IPS-15b (cell line): ENCODE data around the gene BCL2L1.
"Not testable (repeated sequence)": the region's sequence is repeated elsewhere in the genome, so short reads cannot be mapped to it uniquely, and the experiment has no call there.

Experiments
- H3K27me3 ChIP-seq: one replicate; pipeline ENCODE4 v1.6.1; 2013; ENCODE audit warnings: low read length; ENCODE audit not compliant: control insufficient read depth, insufficient read depth
- H3K36me3 ChIP-seq: one replicate; pipeline ENCODE4 v1.6.1; 2013; ENCODE audit warnings: low read length; ENCODE audit not compliant: control insufficient read depth, insufficient read depth
- H3K4me1 ChIP-seq: one replicate; pipeline ENCODE4 v1.6.1; 2013; ENCODE audit warnings: mild to moderate bottlenecking, low read length; ENCODE audit not compliant: control insufficient read depth, insufficient read depth
- H3K4me3 ChIP-seq: one replicate; pipeline ENCODE4 v1.5.1; 2013; ENCODE audit warnings: low read depth, low read length
- H3K9ac ChIP-seq: one replicate; pipeline ENCODE4 v1.6.1; 2013; ENCODE audit warnings: low read depth, mild to moderate bottlenecking, low read length
- H3K9me3 ChIP-seq: one replicate; pipeline ENCODE4 v1.6.1; 2013; ENCODE audit warnings: mild to moderate bottlenecking, low read length; ENCODE audit not compliant: control insufficient read depth, insufficient read depth

BCL2L1 gene

GRCh38 chr20:31642837-31643236 lies 79.8 kb downstream of the BCL2L1 start:
- Histone ChIP-seq H3K9ac (no peak overlapping the region), H3K4me3 (no peak overlapping the region), H3K9me3 (no peaks in the 10 kb centered on the region), H3K36me3 (no peaks in the 10 kb centered on the region), H3K27me3 (peaks cover 3% of the 10 kb centered on the region), H3K4me1 (no peaks in the 10 kb centered on the region)

GRCh38 chr20:31641391-31641790 lies 81.3 kb downstream of the BCL2L1 start:
- Histone ChIP-seq H3K9me3 (no peaks in the 10 kb centered on the region), H3K27me3 (peaks cover 3% of the 10 kb centered on the region), H3K4me1 (no peaks in the 10 kb centered on the region), H3K9ac (no peak overlapping the region), H3K4me3 (no peak overlapping the region), H3K36me3 (no peaks in the 10 kb centered on the region)

- Histone ChIP-seq H3K4me3 (no peak overlapping the region), H3K9ac (no peak overlapping the region), H3K9me3 (no peaks in the 10 kb centered on the region), H3K4me1 (no peaks in the 10 kb centered on the region), H3K36me3 (no peaks in the 10 kb centered on the region), H3K27me3 (peaks cover 3% of the 10 kb centered on the region)
Observed at GRCh38 chr20:31640259-31640658, 82.4 kb downstream of the BCL2L1 start.

- Histone ChIP-seq H3K9me3 (no peaks in the 10 kb centered on the region), H3K4me1 (no peaks in the 10 kb centered on the region), H3K4me3 (no peak overlapping the region), H3K36me3 (no peaks in the 10 kb centered on the region), H3K9ac (no peak overlapping the region), H3K27me3 (peaks cover 3% of the 10 kb centered on the region)
Observed at GRCh38 chr20:31638816-31639215, 83.9 kb downstream of the BCL2L1 start.

GRCh38 chr20:31638317-31638716 lies 84.4 kb downstream of the BCL2L1 start:
- H3K36me3 ChIP-seq, result no peaks in the 10 kb centered on the region
- H3K27me3 ChIP-seq, result peaks cover 3% of the 10 kb centered on the region
- no peaks in the 10 kb centered on the region for H3K9me3 ChIP-seq
- no peak overlapping the region for H3K9ac ChIP-seq
- no peak overlapping the region for H3K4me3 ChIP-seq
- no peaks in the 10 kb centered on the region for H3K4me1 ChIP-seq

- no peaks in the 10 kb centered on the region for H3K36me3 ChIP-seq
- no peaks in the 10 kb centered on the region for H3K9me3 ChIP-seq
- H3K9ac ChIP-seq, result no peak within 1 kb of the TSS
- H3K27me3 ChIP-seq, result peaks cover 3% of the 10 kb centered on the region
- peak within 1 kb of the TSS; percentile 37 for H3K4me3 ChIP-seq
- H3K4me1 ChIP-seq, result no peaks in the 10 kb centered on the region
Observed at GRCh38 chr20:31637660-31638059, 85.0 kb downstream of the BCL2L1 start, which contains the start of gene COX4I2. Gene COX4I2, plus strand, starts transcription at chr20:31637912. Its CDS starts 1,106 bp downstream, at chr20:31639018.

GRCh38 chr20:31633339-31633914 lies 89.2 kb downstream of the BCL2L1 start:
- Histone ChIP-seq H3K4me3 (no peak overlapping the region), H3K27me3 (no peaks in the 10 kb centered on the region), H3K9ac (no peak overlapping the region), H3K9me3 (no peaks in the 10 kb centered on the region), H3K36me3 (no peaks in the 10 kb centered on the region), H3K4me1 (no peaks in the 10 kb centered on the region)

GRCh38 chr20:31632548-31633338 lies 89.9 kb downstream of the BCL2L1 start:
- H3K36me3 ChIP-seq, result no peaks in the 10 kb centered on the region
- no peak overlapping the region for H3K4me3 ChIP-seq
- H3K4me1 ChIP-seq, result no peaks in the 10 kb centered on the region

GRCh38 chr20:31630187-31630790 lies 92.4 kb downstream of the BCL2L1 start:
- Histone ChIP-seq H3K4me1 (no peaks in the 10 kb centered on the region), H3K9me3 (no peaks in the 10 kb centered on the region), H3K36me3 (no peaks in the 10 kb centered on the region), H3K27me3 (no peaks in the 10 kb centered on the region), H3K4me3 (no peak overlapping the region), H3K9ac (no peak overlapping the region)

More at GRCh38 chr20:31632548-31633338, 89.9 kb downstream of the BCL2L1 start:
- H3K9me3 ChIP-seq, result no peaks in the 10 kb centered on the region
- no peak overlapping the region for H3K9ac ChIP-seq
- no peaks in the 10 kb centered on the region for H3K27me3 ChIP-seq

- H3K4me3 ChIP-seq, H3K36me3 ChIP-seq, H3K9ac ChIP-seq, H3K4me1 ChIP-seq, H3K9me3 ChIP-seq, H3K27me3 ChIP-seq: not testable (repeated sequence)
Observed at GRCh38 chr20:31628057-31628456, 94.6 kb downstream of the BCL2L1 start.

- H3K4me3 ChIP-seq, H3K9me3 ChIP-seq, H3K4me1 ChIP-seq, H3K9ac ChIP-seq, H3K27me3 ChIP-seq, H3K36me3 ChIP-seq: not testable (repeated sequence)
Observed at GRCh38 chr20:31626534-31626933, 96.1 kb downstream of the BCL2L1 start.

GRCh38 chr20:31623123-31623505 lies 99.6 kb downstream of the BCL2L1 start:
- H3K4me3 ChIP-seq, H3K4me1 ChIP-seq, H3K9ac ChIP-seq, H3K36me3 ChIP-seq, H3K9me3 ChIP-seq, H3K27me3 ChIP-seq: not testable (repeated sequence)
